ENCODE results near the gene RASAL1.
"Not testable (repeated sequence)": the region's sequence is repeated elsewhere in the genome, so short reads cannot be mapped to it uniquely, and the experiment has no call there.

Gene RASAL1

GRCh38 chr12:113145720-113146551 is 10.4 kb upstream of the RASAL1 start:
- no peak for DNase-seq
- H3K27me3 Mint-ChIP-seq (ENCODE audit: low read depth, poor library complexity): peaks cover 25% of the 10 kb centered on the region

GRCh38 chr12:113144806-113145205 is 9.2 kb upstream of the RASAL1 start:
- Mint-ChIP-seq H3K27me3 (ENCODE audit: low read depth, poor library complexity) (peaks cover 14% of the 10 kb centered on the region), H3K4me1 (peaks cover 18% of the 10 kb centered on the region), H3K36me3 (ENCODE audit: low read depth) (peaks cover 4% of the 10 kb centered on the region), H3K4me3 (no peak overlapping the region), H3K27ac (no peak overlapping the region), H3K9me3 (peaks cover 14% of the 10 kb centered on the region)
- no peak for DNase-seq
- no peak for TF ChIP-seq CTCF (IDR thresholded peaks at IDR 0.05)

More at GRCh38 chr12:113145720-113146551, 10.4 kb upstream of the RASAL1 start:
- Mint-ChIP-seq H3K9me3 (peaks cover 14% of the 10 kb centered on the region), H3K36me3 (ENCODE audit: low read depth) (peaks cover 4% of the 10 kb centered on the region), H3K4me1 (peaks cover 27% of the 10 kb centered on the region), H3K4me3 (no peak overlapping the region), H3K27ac (peak overlapping the region; percentile 83)
- TF ChIP-seq CTCF (IDR thresholded peaks at IDR 0.05): no peak

- Mint-ChIP-seq H3K36me3 (ENCODE audit: low read depth) (peaks cover 4% of the 10 kb centered on the region), H3K27me3 (ENCODE audit: low read depth, poor library complexity) (peaks cover 13% of the 10 kb centered on the region), H3K27ac (no peak overlapping the region), H3K4me3 (no peak overlapping the region), H3K4me1 (peaks cover 19% of the 10 kb centered on the region), H3K9me3 (peaks cover 14% of the 10 kb centered on the region)
- TF ChIP-seq CTCF (IDR thresholded peaks at IDR 0.05): no peak
- DNase-seq: no peak
These were observed 8.4 kb upstream of the RASAL1 start for GRCh38 chr12:113143959-113144358.

GRCh38 chr12:113142886-113143332 is 7.3 kb upstream of the RASAL1 start:
- Mint-ChIP-seq H3K4me1 (peaks cover 21% of the 10 kb centered on the region), H3K27me3 (ENCODE audit: low read depth, poor library complexity) (peaks cover 16% of the 10 kb centered on the region), H3K36me3 (ENCODE audit: low read depth) (peaks cover 4% of the 10 kb centered on the region), H3K4me3 (no peak overlapping the region), H3K27ac (no peak overlapping the region), H3K9me3 (peaks cover 14% of the 10 kb centered on the region)
- no peak for DNase-seq
- TF ChIP-seq CTCF (IDR thresholded peaks at IDR 0.05): no peak

GRCh38 chr12:113142173-113142885 is 6.8 kb upstream of the RASAL1 start:
- no peak overlapping the region for H3K27ac Mint-ChIP-seq
- no peak for TF ChIP-seq CTCF (IDR thresholded peaks at IDR 0.05)
- H3K4me1 Mint-ChIP-seq: peaks cover 21% of the 10 kb centered on the region
- no peak for DNase-seq
- H3K4me3 Mint-ChIP-seq: no peak overlapping the region
- peaks cover 2% of the 10 kb centered on the region for H3K36me3 Mint-ChIP-seq (ENCODE audit: low read depth)
- peaks cover 11% of the 10 kb centered on the region for H3K9me3 Mint-ChIP-seq
- H3K27me3 Mint-ChIP-seq (ENCODE audit: low read depth, poor library complexity): peaks cover 19% of the 10 kb centered on the region

- peaks cover 21% of the 10 kb centered on the region for H3K4me1 Mint-ChIP-seq
- not testable (repeated sequence) for H3K4me3 Mint-ChIP-seq; DNase-seq; H3K36me3 Mint-ChIP-seq (ENCODE audit: low read depth); H3K27ac Mint-ChIP-seq; H3K9me3 Mint-ChIP-seq
- peaks cover 23% of the 10 kb centered on the region for H3K27me3 Mint-ChIP-seq (ENCODE audit: low read depth, poor library complexity)
These were observed 6.2 kb upstream of the RASAL1 start for GRCh38 chr12:113141716-113142115.
